Measurements from ENCODE around the gene PGPEP1.
"Not testable (repeated sequence)": the region's sequence is repeated elsewhere in the genome, so short reads cannot be mapped to it uniquely, and the experiment has no call there.

PGPEP1 gene

DNA sequence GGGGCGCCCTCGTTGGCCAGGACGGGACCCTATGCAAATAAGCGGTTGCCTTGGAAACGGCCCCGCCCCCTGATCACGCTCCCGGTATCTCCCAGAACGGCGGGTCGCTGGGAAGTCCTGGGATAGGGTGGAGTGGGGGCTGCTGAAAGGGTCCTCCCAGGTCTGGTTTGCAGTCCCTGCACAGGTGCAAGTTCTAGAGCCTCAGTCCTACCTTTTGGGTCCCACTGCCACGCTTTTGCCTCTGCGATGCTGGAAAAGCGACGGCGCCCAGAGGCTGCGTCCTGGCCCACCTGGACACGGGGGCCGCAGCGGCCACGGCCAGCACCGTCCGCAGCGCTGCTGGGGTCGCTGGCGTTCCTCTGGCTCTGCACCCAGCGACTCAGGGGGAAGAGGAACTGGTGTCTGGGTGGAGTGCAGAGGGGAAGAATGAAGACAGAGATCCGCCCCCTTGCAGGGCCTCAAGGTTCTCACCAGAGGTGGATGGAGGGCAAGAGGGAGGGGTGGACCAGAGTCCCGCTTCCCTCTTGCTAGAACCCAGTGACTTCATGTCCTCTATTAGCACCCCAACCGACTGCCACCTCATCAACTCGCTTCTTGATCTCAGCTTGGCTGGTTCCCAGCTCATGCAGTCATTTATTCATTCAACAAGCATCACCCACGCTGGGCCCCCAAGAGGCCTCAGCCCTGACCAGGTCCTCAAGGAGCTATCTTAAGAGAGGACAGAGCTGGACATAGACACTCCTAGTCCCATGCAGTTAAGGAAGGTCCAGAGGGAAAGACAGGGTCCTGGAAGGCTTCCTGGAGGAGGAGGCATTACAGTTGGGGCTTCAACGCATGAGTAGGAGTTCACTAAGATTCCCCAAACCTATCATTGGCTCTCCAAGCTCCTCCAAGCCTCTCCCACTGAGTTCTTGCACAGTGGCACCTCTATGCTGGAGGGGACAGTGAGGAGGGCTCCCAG is 57.1 kb downstream of the PGPEP1 start, which contains the start of gene LRRC25:
TSS of gene LRRC25 (minus strand) at position 381 of the 961 bp plus-strand sequence. CDS start 659 bp downstream, outside the sequence.
- peak; percentile 72 for DNase-seq (ENCODE audit: low read depth)
- TF ChIP-seq, protein P1, sequence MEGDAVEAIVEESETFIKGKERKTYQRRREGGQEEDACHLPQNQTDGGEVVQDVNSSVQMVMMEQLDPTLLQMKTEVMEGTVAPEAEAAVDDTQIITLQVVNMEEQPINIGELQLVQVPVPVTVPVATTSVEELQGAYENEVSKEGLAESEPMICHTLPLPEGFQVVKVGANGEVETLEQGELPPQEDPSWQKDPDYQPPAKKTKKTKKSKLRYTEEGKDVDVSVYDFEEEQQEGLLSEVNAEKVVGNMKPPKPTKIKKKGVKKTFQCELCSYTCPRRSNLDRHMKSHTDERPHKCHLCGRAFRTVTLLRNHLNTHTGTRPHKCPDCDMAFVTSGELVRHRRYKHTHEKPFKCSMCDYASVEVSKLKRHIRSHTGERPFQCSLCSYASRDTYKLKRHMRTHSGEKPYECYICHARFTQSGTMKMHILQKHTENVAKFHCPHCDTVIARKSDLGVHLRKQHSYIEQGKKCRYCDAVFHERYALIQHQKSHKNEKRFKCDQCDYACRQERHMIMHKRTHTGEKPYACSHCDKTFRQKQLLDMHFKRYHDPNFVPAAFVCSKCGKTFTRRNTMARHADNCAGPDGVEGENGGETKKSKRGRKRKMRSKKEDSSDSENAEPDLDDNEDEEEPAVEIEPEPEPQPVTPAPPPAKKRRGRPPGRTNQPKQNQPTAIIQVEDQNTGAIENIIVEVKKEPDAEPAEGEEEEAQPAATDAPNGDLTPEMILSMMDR (IDR thresholded peaks at IDR 0.05; ENCODE audit: insufficient read depth, low read depth, low read length, missing control alignments) = no peak
- peak within 1 kb of the TSS; percentile 42 for H3K4me3 ChIP-seq (ENCODE audit: low read depth, low read length)

DNA sequence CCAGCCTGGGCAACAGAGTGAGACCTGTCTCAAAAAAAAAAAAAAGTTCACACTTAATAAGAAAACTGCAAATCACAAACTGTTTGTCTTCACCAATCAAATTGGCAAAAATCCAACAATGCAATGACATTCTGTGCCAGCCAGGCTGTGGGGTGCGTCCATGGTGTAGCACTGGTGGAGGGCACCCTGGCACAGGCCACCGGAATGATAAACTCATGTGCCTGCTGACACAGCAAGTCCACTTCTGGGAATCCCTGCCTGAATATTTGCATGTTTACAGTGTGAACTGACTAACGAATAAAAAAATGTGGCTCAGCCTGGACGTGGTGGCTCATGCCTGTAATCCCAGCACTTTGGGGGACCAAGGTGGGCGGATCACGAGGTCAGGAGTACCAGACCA is 58.6 kb downstream of the PGPEP1 start:
- TF ChIP-seq, protein P1 (IDR thresholded peaks at IDR 0.05; ENCODE audit: insufficient read depth, low read depth, low read length, missing control alignments) = no peak
- DNase-seq (ENCODE audit: low read depth) = no peak
- H3K4me3 ChIP-seq (ENCODE audit: low read depth, low read length) = no peak overlapping the region

DNA sequence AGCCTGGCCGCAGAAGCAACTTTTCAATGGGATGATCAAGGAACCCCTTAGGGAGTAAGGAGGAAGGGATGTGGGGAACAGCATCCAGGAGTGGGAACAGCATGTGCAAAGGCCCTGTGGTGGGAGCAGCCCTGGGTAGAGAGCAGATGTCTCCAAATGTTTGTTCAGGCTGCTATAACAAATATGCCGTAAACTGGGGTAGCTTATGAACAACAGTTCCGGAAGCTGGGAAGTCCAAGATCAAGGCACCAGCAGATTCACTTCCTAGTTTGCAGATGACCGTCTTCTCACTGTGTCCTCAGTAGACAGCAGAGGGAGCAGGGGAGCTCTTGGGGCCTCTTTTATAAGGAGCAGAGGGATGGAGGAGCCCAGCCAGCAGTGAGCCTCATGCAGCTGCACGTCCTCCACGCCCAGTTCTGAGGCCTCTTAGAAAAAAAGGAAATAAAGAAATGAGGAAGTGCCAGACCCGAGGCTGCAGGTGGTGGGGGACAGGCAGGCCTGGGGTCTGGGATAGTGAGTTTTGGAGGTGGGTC is 61.2 kb downstream of the PGPEP1 start:
- TF ChIP-seq, protein P1 (IDR thresholded peaks at IDR 0.05; ENCODE audit: insufficient read depth, low read depth, low read length, missing control alignments) = peak; percentile 31
- DNase-seq (ENCODE audit: low read depth) = peak; percentile 81
- H3K4me3 ChIP-seq (ENCODE audit: low read depth, low read length) = no peak overlapping the region

DNA sequence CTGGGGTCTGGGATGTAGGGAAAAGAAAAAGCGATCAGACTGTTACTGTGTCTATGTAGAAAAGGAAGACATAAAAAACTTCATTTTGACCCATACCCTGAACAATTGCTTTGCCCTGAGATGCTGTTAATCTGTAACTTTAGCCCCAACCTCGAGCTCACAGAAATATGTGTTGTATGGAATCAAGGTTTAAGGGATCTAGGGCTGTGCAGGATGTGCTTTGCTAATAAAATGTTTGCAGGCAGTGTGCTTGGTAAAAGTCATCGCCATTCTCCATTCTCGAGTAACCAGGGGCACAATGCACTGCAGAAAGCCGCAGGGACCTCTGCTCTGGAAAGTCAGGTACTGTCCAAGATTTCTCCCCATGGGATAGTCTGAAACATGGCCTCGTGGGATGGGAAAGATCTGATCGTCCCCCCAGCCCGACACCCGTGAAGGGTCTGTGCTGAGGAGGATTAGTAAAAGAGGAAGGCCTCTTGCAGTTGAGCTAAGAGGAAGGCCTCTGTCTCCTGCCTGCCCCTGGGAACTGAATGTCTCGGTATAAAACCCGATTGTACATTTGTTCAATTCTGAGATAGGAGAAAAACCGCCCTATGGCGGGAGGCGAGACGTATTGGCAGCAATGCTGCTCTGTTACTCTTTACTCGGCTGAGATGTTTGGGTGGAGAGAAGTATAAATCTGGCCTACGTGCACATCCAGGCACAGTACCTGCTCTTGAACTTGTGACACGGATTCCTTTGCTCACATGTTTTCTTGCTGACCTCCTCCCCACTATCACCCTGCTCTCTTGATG is 62.3 kb downstream of the PGPEP1 start:
- not testable (repeated sequence) for H3K4me3 ChIP-seq (ENCODE audit: low read depth, low read length); DNase-seq (ENCODE audit: low read depth)

DNA sequence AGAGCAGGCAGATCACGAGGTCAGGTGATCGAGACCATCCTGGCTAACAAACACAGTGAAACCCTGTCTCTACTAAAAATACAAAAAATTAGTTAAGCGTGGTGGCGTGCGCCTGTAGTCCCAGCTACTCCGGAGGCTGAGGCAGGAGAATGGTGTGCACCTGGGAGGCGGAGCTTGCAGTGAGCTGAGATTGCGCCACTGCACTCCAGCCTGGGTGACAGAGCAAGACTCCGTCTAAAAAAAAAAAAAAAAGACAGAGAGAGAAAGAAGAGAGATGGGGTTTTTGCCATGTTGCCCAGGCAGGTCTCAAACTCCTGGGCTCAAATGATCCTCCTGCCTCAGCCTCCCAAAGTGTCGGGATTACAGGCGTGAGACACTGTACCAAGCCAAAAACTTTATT is 65.4 kb downstream of the PGPEP1 start:
- not testable (repeated sequence) for DNase-seq (ENCODE audit: low read depth)

DNA sequence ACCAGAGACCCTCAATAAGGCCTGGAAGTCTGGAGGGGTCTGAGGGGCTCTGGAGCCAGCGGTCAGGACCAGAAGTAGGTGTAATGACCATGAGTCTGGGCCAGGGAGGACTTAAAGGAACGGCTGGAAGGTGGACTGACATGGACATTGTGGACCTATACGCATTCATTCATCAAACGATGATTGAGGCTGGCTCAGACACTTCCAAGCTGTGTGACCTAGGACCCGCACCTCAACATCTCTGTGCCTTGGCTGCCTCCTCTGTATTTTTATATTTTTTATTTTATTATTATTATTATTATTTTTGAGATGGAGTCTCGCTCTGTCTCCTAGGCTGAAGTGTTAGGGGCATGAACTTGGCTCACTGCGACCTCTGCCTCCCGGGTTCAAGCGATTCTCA is 66.4 kb downstream of the PGPEP1 start:
- DNase-seq (ENCODE audit: low read depth) = no peak
- TF ChIP-seq, protein P1 (IDR thresholded peaks at IDR 0.05; ENCODE audit: insufficient read depth, low read depth, low read length, missing control alignments) = no peak
- H3K4me3 ChIP-seq (ENCODE audit: low read depth, low read length) = no peak overlapping the region

More for the DNA sequence above, 65.4 kb downstream of the PGPEP1 start:
- H3K4me3 ChIP-seq (ENCODE audit: low read depth, low read length) = not testable (repeated sequence)

DNA sequence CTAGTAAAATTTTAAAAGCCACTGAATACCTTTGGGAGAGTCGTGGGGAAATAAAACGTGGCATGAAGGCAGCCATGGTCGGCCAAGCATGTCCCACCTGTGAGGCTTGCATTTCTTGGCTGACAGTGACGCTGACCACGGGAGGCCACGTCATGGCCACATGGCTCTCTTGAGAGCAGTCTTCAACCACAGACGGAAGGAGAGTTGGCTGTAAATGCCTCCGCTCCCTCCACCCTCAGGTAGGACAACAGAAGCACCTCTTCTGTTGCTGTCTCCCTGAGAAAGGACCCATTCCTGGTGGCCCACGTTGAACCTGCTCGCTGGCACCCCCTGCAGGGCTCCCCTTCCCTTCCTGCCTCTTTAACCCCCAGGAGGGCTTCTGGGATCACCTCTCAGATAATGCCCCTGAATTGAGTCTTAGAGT is 67.7 kb downstream of the PGPEP1 start:
- DNase-seq (ENCODE audit: low read depth) = peak; percentile 90
- H3K4me3 ChIP-seq (ENCODE audit: low read depth, low read length) = no peak overlapping the region
- TF ChIP-seq, protein P1 (IDR thresholded peaks at IDR 0.05; ENCODE audit: insufficient read depth, low read depth, low read length, missing control alignments) = peak; percentile 62
